HG03175 (cell line): ENCODE measurements around the gene SDF4.

Source experiments
- ATAC-seq: cut with Tn5 transposase; IDR thresholded peaks from one replicate; pipeline ENCODE4 v1.9.1; 2021; ENCODE audit warnings: mild to moderate bottlenecking, moderate library complexity; ENCODE audit not compliant: unreplicated experiment

SDF4 gene

GRCh38 chr1:1229770-1230169 is 2.0 kb downstream of the SDF4 start:
- ATAC-seq: no peak

DNA sequence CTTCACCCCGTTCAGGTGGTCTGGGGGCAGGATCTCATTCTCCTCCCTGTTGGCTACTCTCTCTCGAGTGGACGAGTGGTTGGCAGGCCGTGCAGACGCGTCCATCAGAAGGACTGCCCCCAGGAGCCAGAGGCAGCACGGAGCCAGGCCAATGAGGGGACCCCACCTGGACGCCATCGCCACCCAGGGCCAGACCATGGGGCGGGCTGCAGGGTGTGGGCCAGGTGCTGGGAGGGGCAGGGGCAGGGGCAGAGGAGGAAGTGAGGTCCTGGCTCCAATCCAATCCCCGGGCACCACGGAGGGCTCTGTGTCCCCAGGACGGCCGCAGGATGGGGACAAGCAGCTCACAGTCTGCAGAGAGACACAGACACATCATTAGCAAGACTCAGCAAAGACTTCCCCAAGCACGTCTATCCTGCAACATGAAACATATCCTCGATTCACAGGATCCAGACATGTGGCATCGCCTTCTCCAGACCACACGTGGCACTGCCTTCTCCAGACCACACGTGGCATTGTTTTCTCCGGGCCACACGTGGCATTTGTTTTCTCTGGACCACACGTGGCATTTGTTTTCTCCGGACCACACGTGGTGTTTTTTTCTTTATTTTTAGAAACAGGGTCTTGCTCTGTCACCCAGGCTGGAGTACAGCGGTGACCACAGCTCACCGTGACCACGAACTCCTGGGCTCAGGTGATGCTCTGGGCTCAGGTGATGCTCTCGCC is 3.0 kb downstream of the SDF4 start:
- ATAC-seq: no peak

GRCh38 chr1:1228187-1228586 is 3.6 kb downstream of the SDF4 start:
- ATAC-seq: no peak

DNA sequence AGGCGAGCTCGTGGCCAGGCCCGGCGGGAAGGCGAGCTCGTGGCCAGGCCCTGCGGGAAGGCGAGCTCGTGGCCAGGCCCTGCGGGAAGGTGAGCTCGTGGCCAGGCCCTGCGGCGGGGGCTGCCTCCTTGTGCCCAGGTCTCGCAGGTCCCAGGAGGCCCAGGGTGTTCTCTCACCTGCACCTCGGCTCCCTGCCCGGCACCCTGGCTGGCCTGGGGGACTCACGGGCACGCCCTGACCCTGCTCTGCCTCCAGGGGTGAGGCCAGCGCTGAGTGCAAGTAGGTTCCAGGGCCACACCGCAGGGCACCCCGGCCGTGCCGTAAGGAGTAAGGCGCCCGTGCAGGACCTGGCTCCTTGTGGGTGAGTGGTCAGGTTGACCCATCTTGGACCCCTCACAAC is 4.4 kb downstream of the SDF4 start:
- no peak for ATAC-seq

DNA sequence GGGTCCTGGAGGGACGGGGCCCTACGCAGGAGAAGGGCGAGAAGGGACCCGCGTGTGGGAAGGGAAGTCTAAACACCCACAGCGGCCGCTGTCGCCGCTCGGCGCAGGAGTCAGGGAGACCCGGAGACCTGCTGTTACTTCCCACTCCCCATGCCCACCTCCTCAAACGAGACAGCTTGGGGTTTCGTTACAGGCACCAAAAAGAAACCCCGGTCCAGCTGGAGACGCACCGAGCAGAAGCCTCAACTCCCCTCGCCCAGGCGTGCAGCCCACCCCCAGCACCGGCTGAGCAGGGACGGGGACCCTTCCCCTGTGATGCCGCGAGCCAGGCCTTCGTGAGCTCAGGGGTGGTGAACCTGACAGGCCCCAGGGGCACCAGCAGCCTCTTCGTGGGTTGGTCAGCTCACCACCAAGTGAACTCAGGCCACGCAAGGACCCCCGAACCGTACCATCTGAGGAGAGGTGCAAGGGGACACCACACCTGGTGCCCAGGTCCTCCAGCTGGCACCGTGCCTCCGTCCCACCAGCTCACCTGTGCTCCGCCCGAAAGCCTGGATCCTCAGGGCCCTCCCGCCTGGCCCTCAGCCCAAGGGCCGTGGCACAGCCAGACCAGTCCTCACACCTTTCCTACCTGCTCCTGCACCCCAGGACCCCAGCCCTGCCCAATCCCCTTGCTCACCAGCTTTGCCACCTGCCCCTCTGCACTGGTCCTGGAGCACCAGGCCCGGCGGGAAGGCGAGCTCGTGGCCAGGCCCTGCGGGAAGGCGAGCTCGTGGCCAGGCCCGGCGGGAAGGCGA is 5.0 kb downstream of the SDF4 start:
- ATAC-seq: no peak

GRCh38 chr1:1225913-1226312 is 5.9 kb downstream of the SDF4 start:
- ATAC-seq: no peak

DNA sequence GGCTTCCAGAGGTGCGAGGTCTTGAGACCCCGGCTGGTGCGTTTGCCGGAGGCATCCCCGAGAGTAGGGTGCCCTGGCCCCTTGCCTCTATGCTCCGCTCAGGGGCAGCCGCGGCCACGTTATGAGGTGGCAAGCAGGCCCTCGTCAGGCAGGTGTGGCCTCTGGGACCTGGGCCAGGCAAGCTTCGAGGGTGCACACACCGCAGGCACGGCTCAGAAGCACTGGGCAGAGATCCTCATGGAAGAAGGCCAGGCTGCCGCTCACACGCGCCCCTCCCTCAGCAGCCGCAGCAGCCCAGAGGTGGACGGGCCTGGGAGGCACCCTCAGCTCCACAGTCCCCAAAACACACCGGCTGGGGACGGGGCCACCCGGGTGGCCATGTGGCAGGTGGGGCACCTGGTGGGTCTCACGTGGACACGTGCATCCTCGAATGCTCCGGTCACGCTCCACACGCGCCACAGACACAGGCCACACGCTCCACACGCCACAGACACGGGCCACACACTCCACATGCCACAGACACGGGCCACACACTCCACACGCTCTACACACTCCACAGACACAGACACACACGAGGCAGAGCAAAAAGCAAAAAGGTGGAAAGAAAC is 6.5 kb downstream of the SDF4 start:
- no peak for ATAC-seq

GRCh38 chr1:1223891-1224290 is 7.9 kb downstream of the SDF4 start:
- ATAC-seq: no peak

GRCh38 chr1:1223321-1223720 is 8.5 kb downstream of the SDF4 start:
- no peak for ATAC-seq

DNA sequence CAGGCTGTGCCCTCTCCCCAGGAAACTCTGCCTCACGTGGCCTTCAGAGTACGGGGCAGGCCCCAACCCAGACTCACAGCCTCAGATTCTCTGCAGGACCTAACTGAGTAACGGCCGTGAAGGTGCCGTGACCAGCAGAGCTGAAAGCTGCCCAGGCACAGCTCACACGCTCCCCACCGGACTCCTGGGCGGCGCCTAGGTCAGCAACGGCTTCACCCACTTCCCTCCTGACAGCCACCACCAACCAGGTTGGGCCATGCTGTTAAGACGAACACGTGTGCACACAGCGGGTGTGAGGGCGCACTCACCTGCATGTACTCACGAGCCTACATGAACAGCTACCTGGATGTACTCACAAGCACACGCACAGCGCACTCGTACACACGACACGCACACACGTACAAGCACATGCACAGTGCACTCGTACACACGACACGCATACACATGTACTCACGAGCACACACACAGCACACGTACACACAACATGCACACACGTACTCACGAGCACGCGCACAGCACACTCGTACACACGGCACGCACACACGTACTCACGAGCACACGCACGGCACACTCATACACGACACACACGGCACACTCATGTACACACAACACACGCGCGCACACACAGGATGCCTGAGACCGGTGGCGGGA is 9.1 kb downstream of the SDF4 start:
- no peak for ATAC-seq

GRCh38 chr1:1221887-1222574 is 9.8 kb downstream of the SDF4 start:
- no peak for ATAC-seq

DNA sequence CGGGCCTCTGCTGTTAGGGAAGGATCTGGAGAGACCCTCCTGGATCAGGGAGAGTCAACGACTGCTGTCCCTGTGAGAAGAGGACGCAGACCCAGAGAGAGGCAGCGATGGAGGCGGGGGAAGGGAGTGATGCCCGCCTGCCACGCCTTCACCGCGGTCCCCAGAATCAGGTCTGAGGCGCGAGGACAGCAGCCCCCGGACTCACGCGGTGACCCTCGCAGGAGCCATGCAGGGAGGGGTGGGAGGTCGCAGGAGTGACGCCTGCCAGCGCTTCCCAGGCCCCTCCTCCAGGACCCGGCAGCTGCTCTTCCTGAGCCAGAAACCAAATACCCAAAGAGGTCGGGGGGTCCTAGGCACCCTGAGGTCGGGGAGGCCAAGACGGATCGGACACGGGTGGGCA is 11.6 kb downstream of the SDF4 start:
- no peak for ATAC-seq

DNA sequence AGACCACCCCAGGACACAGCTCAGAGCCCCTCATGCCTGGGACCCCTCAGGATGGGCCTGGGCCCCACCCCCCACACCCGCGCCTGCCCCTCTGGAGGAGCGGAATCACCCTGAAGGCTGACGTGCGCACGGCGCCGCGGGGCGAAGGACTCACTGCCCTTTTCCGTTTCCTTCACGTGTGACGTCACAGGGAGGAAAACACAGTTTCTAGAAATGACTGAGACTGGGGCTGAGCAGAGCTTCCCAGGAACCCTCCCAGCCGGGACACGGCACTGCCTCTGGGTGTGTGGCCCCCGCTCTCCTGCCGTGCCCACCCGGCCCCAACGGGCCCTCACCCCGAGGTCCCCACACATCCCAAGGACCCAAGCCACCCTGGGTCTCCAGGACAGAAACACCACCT is 12.5 kb downstream of the SDF4 start:
- ATAC-seq: no peak

DNA sequence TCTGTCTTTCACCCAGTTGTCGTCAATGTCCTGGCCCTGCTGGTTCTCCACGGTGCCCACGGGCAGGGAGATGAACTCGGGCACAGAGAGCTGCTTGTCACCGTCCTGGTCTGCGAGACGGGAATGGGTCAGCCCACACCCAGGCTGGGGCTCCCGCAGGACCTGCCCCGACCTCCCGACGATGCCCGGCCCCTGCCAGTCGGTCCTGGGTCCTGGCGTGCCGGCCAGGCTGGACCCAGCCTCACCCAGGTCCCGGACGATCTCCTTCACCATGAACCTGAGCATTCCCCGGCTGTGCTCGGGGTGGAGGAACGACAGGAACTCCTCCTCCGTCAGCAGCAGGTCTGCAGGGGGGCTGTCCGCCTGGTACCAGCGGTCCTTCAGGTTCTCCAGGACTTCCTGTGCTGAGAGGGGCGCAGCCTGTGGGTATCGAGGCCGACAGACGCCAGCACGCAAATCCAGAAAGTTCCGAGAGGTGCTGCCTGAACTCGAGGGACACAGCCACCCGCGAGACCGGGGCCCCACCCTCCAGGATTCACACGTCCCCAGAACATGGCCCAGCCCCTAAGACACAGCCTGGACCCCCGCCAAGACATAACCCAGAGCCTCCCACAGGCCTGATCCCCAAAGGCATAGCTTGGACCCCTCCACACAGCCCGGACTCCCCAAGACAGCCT is 13.1 kb downstream of the SDF4 start:
- no peak for ATAC-seq

DNA sequence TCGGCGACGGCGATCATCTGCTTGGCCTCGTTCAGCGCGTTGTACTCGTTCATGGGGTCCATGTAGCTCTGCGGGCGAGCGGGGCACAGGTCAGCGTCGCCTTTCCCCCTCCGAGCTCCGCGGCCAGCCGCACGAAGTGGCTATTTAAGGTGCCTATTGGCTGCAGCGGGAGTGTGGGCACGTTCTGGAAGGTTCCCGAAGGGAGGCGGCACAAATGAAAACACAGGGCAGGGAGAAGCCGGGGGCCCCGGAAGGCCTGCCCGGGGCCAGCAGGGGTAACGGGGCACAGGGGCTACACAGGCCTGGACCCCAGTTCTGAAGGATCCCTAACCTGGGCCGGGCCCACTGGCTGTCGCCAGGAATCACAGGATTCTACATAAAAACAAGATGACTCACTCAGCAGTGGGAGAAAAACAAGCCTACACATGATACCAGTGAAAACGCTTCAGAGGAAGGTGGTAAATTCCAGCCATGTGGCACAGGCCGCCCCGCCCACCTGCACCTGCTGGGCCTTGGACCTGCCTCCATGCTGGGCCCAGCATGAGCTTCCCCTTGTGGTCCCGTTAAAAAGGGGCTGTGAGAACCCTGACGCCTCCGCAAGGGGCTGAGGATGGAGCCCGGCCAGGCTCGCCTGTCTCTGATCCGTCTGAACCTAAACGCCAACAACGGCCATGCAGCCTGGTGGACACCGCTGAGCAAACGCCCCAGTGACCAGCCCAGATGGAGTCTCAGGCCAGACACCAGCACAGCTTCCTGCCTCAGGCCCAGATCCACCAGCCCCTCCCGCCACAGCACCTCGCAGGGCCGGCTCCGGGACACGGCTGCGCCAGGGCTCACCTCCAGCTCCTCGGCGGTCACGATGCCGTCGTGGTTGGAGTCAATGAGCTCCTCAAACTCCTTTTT is 13.9 kb downstream of the SDF4 start:
- no peak for ATAC-seq

- ATAC-seq: no peak
Measured at GRCh38 chr1:1216770-1217620, 14.8 kb downstream of the SDF4 start.

DNA sequence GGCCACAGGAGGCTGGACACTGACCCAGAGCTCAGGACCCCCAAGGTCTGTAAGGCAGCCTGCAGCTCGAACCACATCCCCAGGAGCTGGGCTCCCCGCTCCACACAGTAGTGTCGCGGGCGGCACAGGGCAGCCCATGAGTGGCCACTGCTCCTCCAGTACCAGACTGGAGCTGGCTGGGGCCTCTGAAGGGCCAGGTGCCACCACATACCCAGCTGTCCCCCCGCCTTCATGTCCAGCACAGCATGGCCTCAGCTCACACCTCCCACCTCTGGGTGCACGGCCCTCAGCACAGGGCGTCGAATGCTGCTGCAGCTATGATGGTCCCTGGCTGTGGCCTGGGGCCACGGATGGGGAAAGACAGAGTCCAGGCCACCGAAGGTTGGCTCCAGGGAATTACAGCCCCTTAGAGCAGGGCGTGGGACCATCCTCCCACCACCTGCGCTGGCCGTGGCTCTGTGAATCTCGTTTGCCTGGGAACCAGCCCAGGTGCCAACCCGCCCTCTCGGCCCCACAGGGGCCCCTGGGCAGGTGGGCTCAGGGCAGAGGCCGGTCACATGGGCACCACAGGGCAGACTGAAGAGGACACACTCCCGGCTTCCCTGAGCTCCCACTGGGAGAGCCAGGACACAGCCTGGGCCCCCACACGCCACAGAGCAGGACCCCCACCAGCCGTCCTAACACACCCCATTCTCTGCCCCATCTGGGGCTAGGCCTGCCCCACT is 15.8 kb downstream of the SDF4 start:
- no peak for ATAC-seq
